K562 treated with DMSO at 1 percent for 4 hours (cell line): Measurements from ENCODE around the gene OPN5. TPM values are rescaled to one million over a fixed set of nuclear protein-coding genes. Genes with fewer than 3 reads are reported as not detected.

Experiments
- total RNA-seq: library from RNA; unstranded; fragments of 300-600 nt; gene quantifications from 2 replicates; pipeline ENCODE4 v1.2.3, GENCODE V29; 2022; ENCODE audit not compliant: insufficient read depth

OPN5 gene
- total RNA-seq: not detected in 2 replicates

GRCh38 chr6:47781732-47782131, at the start of gene OPN5:
OPN5 (plus strand) TSS chr6:47782032; CDS start chr6:47782067, 35 bp downstream.

Other genes with a start within 250 kb of the OPN5 start
- not detected in 2 replicates for gene ADGRF4, start 83.5 kb upstream of the OPN5 start, total RNA-seq